HG02588 (cell line): Measurements from ENCODE around the gene RAP1A.
"Not testable (repeated sequence)": the region's sequence is repeated elsewhere in the genome, so short reads cannot be mapped to it uniquely, and the experiment has no call there.

ENCODE experiments used
- ATAC-seq: cut with Tn5 transposase; IDR thresholded peaks from one replicate; pipeline ENCODE4 v1.9.1; 2021; ENCODE audit warnings: mild to moderate bottlenecking, moderate library complexity; ENCODE audit not compliant: unreplicated experiment

RAP1A gene

GRCh38 chr1:111734856-111735255 is 115.3 kb downstream of the RAP1A start:
- ATAC-seq, result no peak

- no peak for ATAC-seq
These were observed 115.7 kb downstream of the RAP1A start for GRCh38 chr1:111735321-111735720.

GRCh38 chr1:111735858-111736544 is 116.4 kb downstream of the RAP1A start:
- ATAC-seq, result no peak

- no peak for ATAC-seq
These were observed 117.1 kb downstream of the RAP1A start for GRCh38 chr1:111736548-111737215.

GRCh38 chr1:111737216-111738132 is 117.9 kb downstream of the RAP1A start:
- no peak for ATAC-seq

GRCh38 chr1:111738133-111738435 is 118.5 kb downstream of the RAP1A start:
- no peak for ATAC-seq

GRCh38 chr1:111738436-111739193 is 119.0 kb downstream of the RAP1A start:
- ATAC-seq, result peak; percentile 39

- peak; percentile 85 for ATAC-seq
These were observed 119.8 kb downstream of the RAP1A start, which contains the start of gene INKA2 for GRCh38 chr1:111739194-111739924. TSS of gene INKA2 (minus strand) at chr1:111739395. CDS start at chr1:111739242, 153 bp downstream.

- ATAC-seq, result no peak
These were observed 120.6 kb downstream of the RAP1A start for GRCh38 chr1:111739925-111740765.

GRCh38 chr1:111742292-111742691 is 122.7 kb downstream of the RAP1A start:
- not testable (repeated sequence) for ATAC-seq

GRCh38 chr1:111742938-111743549 is 123.5 kb downstream of the RAP1A start:
- ATAC-seq, result no peak

- ATAC-seq, result no peak
These were observed 124.1 kb downstream of the RAP1A start for GRCh38 chr1:111743679-111744101.

- ATAC-seq, result no peak
These were observed 126.4 kb downstream of the RAP1A start for GRCh38 chr1:111745675-111746613.

GRCh38 chr1:111746614-111746999 is 127.0 kb downstream of the RAP1A start:
- no peak for ATAC-seq

- ATAC-seq, result no peak
These were observed 127.7 kb downstream of the RAP1A start for GRCh38 chr1:111747282-111747734.

GRCh38 chr1:111747947-111748346 is 128.4 kb downstream of the RAP1A start:
- no peak for ATAC-seq

- ATAC-seq, result no peak
These were observed 130.0 kb downstream of the RAP1A start for GRCh38 chr1:111749628-111750027.

- no peak for ATAC-seq
These were observed 131.3 kb downstream of the RAP1A start for GRCh38 chr1:111750856-111751255.
